ENCODE measurements around the gene COLEC11.

Gene COLEC11

GRCh38 chr2:3664118-3664517, 69.2 kb downstream of the COLEC11 start:
- no peaks in the 10 kb centered on the region for H3K4me1 ChIP-seq (ENCODE audit: control insufficient read depth, insufficient read depth, low read length)
- no peaks in the 10 kb centered on the region for H3K9me3 ChIP-seq (ENCODE audit: control insufficient read depth, insufficient read depth, low read depth, low read length)
- H3K27ac ChIP-seq (ENCODE audit: extremely low read depth, low read depth, low read length), result no peak overlapping the region
- TF ChIP-seq ZSCAN30 (tag by site-specific recombination; IDR thresholded peaks at IDR 0.05) (no peak), ZNF184 (tag by site-specific recombination; IDR thresholded peaks at IDR 0.05) (no peak), SP3 (tag by site-specific recombination; IDR thresholded peaks at IDR 0.05) (no peak), ATF2 (tag by site-specific recombination; IDR thresholded peaks at IDR 0.05; ENCODE audit: low read depth) (no peak), ZNF514 (tag by site-specific recombination; IDR thresholded peaks at IDR 0.05) (no peak), SCRT1 (tag by site-specific recombination; IDR thresholded peaks at IDR 0.05; ENCODE audit: borderline replicate concordance) (no peak), AEBP2 (tag by site-specific recombination; IDR thresholded peaks at IDR 0.05; ENCODE audit: borderline replicate concordance) (no peak)
- H3K36me3 ChIP-seq (ENCODE audit: control insufficient read depth in 2 of 2, insufficient read depth in 1 of 2, low read length in 2 of 2), result no peaks in the 10 kb centered on the region
- no peak overlapping the region for H3K4me3 ChIP-seq (ENCODE audit: low read depth, low read length)
- POLR2A ChIA-PET, result no interaction called here
- CTCF ChIA-PET, result no interaction called here

GRCh38 chr2:3664925-3665324, 70.0 kb downstream of the COLEC11 start:
- no peaks in the 10 kb centered on the region for H3K36me3 ChIP-seq (ENCODE audit: control insufficient read depth in 2 of 2, insufficient read depth in 1 of 2, low read length in 2 of 2)
- TF ChIP-seq ZSCAN30 (tag by site-specific recombination; IDR thresholded peaks at IDR 0.05), result no peak
- TF ChIP-seq TSHZ1 (tag by site-specific recombination; IDR thresholded peaks at IDR 0.05; ENCODE audit: borderline replicate concordance), result no peak
- ChIA-PET POLR2A (no interaction called here), CTCF (interaction anchor here (0.6 kb wide), 2 partner anchors 9 to 52 kb away, joined by 3 to 8 read pairs; no protein-coding TSS in a partner anchor)
- no peaks in the 10 kb centered on the region for H3K4me1 ChIP-seq (ENCODE audit: control insufficient read depth, insufficient read depth, low read length)
- no peak overlapping the region for H3K4me3 ChIP-seq (ENCODE audit: low read depth, low read length)
- H3K9me3 ChIP-seq (ENCODE audit: control insufficient read depth, insufficient read depth, low read depth, low read length), result no peaks in the 10 kb centered on the region
- no peak overlapping the region for H3K27ac ChIP-seq (ENCODE audit: extremely low read depth, low read depth, low read length)

GRCh38 chr2:3665886-3666612, 71.1 kb downstream of the COLEC11 start:
- Histone ChIP-seq H3K4me1 (ENCODE audit: control insufficient read depth, insufficient read depth, low read length) (no peaks in the 10 kb centered on the region), H3K27ac (ENCODE audit: extremely low read depth, low read depth, low read length) (no peak overlapping the region), H3K4me3 (ENCODE audit: low read depth, low read length) (no peak overlapping the region), H3K36me3 (ENCODE audit: control insufficient read depth in 2 of 2, insufficient read depth in 1 of 2, low read length in 2 of 2) (no peaks in the 10 kb centered on the region), H3K9me3 (ENCODE audit: control insufficient read depth, insufficient read depth, low read depth, low read length) (no peaks in the 10 kb centered on the region)
- TF ChIP-seq IKZF3 (tag by site-specific recombination; IDR thresholded peaks at IDR 0.05) (no peak), ZXDB (tag by site-specific recombination; IDR thresholded peaks at IDR 0.05) (no peak), ZNF670 (tag by site-specific recombination; IDR thresholded peaks at IDR 0.05; ENCODE audit: low read depth) (no peak), ZNF561 (tag by site-specific recombination; IDR thresholded peaks at IDR 0.05; ENCODE audit: borderline replicate concordance) (no peak), ZEB2 (tag by site-specific recombination; IDR thresholded peaks at IDR 0.05) (no peak), FEZF1 (tag by site-specific recombination; IDR thresholded peaks at IDR 0.05) (no peak), ZNF37A (tag by site-specific recombination; IDR thresholded peaks at IDR 0.05) (no peak), ZNF221 (tag by site-specific recombination; IDR thresholded peaks at IDR 0.05; ENCODE audit: borderline replicate concordance) (no peak), YY1 (tag by site-specific recombination; IDR thresholded peaks at IDR 0.05) (no peak), ZNF426 (tag by site-specific recombination; IDR thresholded peaks at IDR 0.05) (no peak), SP3 (tag by site-specific recombination; IDR thresholded peaks at IDR 0.05) (no peak), ZNF155 (tag by site-specific recombination; IDR thresholded peaks at IDR 0.05) (no peak), ZBTB17 (tag by site-specific recombination; IDR thresholded peaks at IDR 0.05) (no peak), ZNF776 (tag by site-specific recombination; IDR thresholded peaks at IDR 0.05; ENCODE audit: borderline replicate concordance) (no peak), ZNF660 (tag by site-specific recombination; IDR thresholded peaks at IDR 0.05) (no peak), ZNF658 (tag by site-specific recombination; IDR thresholded peaks at IDR 0.05) (no peak)
- CTCF ChIA-PET, result interaction anchor here (0.5 kb wide), 2 partner anchors 14 to 242 kb away, joined by 3 read pairs; no protein-coding TSS in a partner anchor
- POLR2A ChIA-PET, result no interaction called here

Data from HEK293 (cell line).